Kidney epithelial cell (primary cell): ENCODE results near the gene TNFRSF25. TPM values are rescaled to one million over a fixed set of nuclear protein-coding genes. Genes with fewer than 3 reads are reported as not detected.
"Not testable (repeated sequence)": the region's sequence is repeated elsewhere in the genome, so short reads cannot be mapped to it uniquely, and the experiment has no call there.

ENCODE experiments used
- DNase-seq: peaks from one replicate; pipeline ENCODE4 v3.0.0-alpha.2; 2010; ENCODE audit warnings: low read depth
- H3K27me3 ChIP-seq: 2 replicates; pipeline ENCODE4 v1.6.0; 2011; ENCODE audit warnings: low read length; ENCODE audit not compliant: control insufficient read depth, insufficient read depth
- H3K36me3 ChIP-seq: 2 replicates; pipeline ENCODE4 v1.5.1; 2011; ENCODE audit warnings: low read length; ENCODE audit not compliant: control insufficient read depth, insufficient read depth
- H3K4me3 ChIP-seq: 2 replicates; pipeline ENCODE4 v1.5.1; 2011; ENCODE audit warnings: low read depth, mild to moderate bottlenecking, control low read depth, low read length
- CTCF ChIP-seq: IDR thresholded peaks from 2 replicates; pipeline ENCODE4 v1.5.1; 2011; ENCODE audit warnings: mild to moderate bottlenecking, moderate library complexity, low read length, control low read depth, inconsistent platforms; ENCODE audit not compliant: insufficient read depth, poor library complexity, severe bottlenecking
- total RNA-seq: library from RNA; depleted of rRNA; stranded (reverse); fragments of >200 nt; gene quantifications from 2 replicates; pipeline ENCODE4 v1.2.3, GENCODE V29; 2015

The TNFRSF25 gene
- total RNA-seq, 1 donor from 2014 or later, result 20.2 TPM

GRCh38 chr1:6450943-6451373 is 15.0 kb downstream of the TNFRSF25 start:
- no peak for DNase-seq
- H3K4me3 ChIP-seq, result no peak overlapping the region
- TF ChIP-seq CTCF, result no peak
- peaks cover 72% of the 10 kb centered on the region for H3K27me3 ChIP-seq
- no peaks in the 10 kb centered on the region for H3K36me3 ChIP-seq

GRCh38 chr1:6450486-6450885 is 15.5 kb downstream of the TNFRSF25 start:
- not testable (repeated sequence) for DNase-seq, H3K36me3 ChIP-seq, H3K4me3 ChIP-seq
- peaks cover 71% of the 10 kb centered on the region for H3K27me3 ChIP-seq

DNA sequence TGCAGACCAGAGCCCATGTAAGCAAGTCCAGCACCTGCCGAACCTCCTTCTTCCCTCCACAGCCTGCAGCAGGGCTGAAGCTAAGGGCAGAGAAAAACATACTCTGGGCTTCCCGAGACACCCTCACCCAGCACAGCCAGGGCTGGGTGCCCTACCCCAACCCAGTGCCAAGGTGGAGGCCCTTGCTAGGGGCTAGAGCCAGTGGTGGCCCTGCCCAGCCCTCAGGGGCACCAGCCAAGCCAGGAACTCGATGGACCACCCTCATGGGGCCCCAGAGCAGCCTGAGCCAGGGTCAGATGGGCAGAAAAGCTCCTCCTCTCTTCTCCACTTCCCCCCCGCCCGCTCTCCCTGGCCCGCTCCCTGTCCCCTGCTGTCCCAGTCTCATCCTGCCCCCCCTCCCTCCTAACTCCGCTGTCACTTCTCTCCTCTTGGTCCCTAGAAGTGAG is 15.9 kb downstream of the TNFRSF25 start:
- Histone ChIP-seq H3K27me3 (peaks cover 71% of the 10 kb centered on the region), H3K4me3 (no peak overlapping the region), H3K36me3 (no peaks in the 10 kb centered on the region)
- no peak for TF ChIP-seq CTCF
- no peak for DNase-seq

GRCh38 chr1:6448749-6449631 is 17.0 kb downstream of the TNFRSF25 start:
- no peak for TF ChIP-seq CTCF
- no peak for DNase-seq
- H3K36me3 ChIP-seq, result no peaks in the 10 kb centered on the region
- H3K27me3 ChIP-seq, result peaks cover 71% of the 10 kb centered on the region
- no peak overlapping the region for H3K4me3 ChIP-seq

- TF ChIP-seq CTCF, result no peak
- DNase-seq, result no peak
- H3K4me3 ChIP-seq, result no peak overlapping the region
- H3K36me3 ChIP-seq, result no peaks in the 10 kb centered on the region
- peaks cover 71% of the 10 kb centered on the region for H3K27me3 ChIP-seq
These were observed 17.9 kb downstream of the TNFRSF25 start for GRCh38 chr1:6447818-6448748.
